ENCODE measurements around the gene FHAD1.

FHAD1 gene

DNA sequence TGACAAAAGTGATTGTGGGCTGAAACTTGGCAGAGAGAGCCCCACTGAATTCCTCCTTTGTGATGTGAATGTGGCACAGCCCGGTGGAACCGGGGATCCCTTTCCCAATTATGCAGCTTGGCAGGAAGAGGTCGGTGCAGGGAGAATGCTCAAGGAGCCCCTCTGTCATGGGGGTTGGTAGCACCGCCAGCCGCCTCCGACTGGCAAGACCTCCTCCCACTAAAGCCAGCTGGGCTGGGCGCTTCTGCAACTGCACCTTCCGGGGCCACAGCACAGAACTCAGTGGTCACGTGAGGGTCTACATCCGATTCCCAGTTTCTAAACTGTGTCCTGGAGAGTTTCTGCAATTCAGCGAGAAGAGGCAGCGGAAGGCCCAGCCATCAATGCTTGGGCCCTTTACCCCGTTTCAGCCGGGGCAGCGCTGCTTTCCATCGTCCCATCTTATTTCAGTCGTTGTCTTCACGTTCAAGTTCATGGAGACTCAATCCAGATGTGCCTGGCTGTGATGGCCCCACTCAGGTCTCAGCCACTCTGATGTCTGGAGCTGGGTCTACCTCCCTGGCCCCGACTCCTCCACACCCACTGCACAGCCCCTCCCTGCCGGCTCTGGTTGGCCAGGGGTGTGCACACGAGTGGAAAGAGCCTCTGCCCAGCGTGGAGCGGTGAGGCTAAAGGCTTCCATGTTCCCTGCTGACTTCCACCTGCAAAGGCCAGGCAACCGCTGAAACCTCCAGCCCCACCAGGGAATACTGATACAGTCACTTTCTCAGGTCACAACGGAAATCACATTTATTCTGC, 39.8 kb upstream of the FHAD1 start:
- no peak overlapping the region for H3K4me3 ChIP-seq (ENCODE audit: severe bottlenecking)
- H3K9me3 ChIP-seq (ENCODE audit: severe bottlenecking): no peaks in the 10 kb centered on the region
- no peaks in the 10 kb centered on the region for H3K27me3 ChIP-seq (ENCODE audit: insufficient read depth, poor library complexity, severe bottlenecking)
- DNase-seq (ENCODE audit: low spot score) (no peak), ATAC-seq (ENCODE audit: low read depth) (no peak)
- TF ChIP-seq, protein P1, sequence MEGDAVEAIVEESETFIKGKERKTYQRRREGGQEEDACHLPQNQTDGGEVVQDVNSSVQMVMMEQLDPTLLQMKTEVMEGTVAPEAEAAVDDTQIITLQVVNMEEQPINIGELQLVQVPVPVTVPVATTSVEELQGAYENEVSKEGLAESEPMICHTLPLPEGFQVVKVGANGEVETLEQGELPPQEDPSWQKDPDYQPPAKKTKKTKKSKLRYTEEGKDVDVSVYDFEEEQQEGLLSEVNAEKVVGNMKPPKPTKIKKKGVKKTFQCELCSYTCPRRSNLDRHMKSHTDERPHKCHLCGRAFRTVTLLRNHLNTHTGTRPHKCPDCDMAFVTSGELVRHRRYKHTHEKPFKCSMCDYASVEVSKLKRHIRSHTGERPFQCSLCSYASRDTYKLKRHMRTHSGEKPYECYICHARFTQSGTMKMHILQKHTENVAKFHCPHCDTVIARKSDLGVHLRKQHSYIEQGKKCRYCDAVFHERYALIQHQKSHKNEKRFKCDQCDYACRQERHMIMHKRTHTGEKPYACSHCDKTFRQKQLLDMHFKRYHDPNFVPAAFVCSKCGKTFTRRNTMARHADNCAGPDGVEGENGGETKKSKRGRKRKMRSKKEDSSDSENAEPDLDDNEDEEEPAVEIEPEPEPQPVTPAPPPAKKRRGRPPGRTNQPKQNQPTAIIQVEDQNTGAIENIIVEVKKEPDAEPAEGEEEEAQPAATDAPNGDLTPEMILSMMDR (IDR thresholded peaks at IDR 0.05; ENCODE audit: poor library complexity, severe bottlenecking): no peak
- peaks cover 13% of the 10 kb centered on the region for H3K36me3 ChIP-seq (ENCODE audit: low read depth)
- no peaks in the 10 kb centered on the region for H3K4me1 ChIP-seq (ENCODE audit: insufficient read depth, poor library complexity, severe bottlenecking)
- H3K27ac ChIP-seq (ENCODE audit: poor library complexity, severe bottlenecking): no peak overlapping the region

DNA sequence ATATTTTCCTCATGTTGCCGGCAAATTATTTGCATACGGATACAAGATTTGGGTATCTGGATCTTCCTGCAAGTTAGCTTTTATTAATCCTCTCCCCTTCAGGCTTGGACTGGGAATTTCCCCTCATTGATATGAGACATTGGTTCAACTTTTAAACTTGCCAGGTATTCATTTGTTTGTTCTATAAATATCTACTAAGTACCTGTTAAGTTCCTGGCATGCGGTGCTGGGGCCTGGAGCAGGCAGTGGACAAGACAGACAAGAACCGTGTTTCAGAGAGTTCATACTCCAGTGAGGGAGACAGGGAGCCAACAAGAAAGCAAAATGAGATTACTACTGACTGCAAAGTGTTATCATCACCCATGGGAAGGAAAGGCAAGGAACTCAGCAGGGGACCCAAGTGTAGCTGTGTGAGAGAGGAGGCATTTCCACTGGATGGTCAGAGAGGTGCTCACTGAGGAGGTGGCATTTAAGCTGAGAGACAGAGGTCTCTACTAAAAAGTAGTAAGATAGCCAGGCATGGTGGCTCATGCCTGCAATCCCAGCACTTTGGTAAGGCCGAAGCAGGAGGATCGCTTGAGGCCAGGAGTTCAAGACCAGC, 39.1 kb upstream of the FHAD1 start:
- Histone ChIP-seq H3K27me3 (ENCODE audit: insufficient read depth, poor library complexity, severe bottlenecking) (no peaks in the 10 kb centered on the region), H3K9me3 (ENCODE audit: severe bottlenecking) (no peaks in the 10 kb centered on the region), H3K4me1 (ENCODE audit: insufficient read depth, poor library complexity, severe bottlenecking) (no peaks in the 10 kb centered on the region), H3K36me3 (ENCODE audit: low read depth) (peaks cover 13% of the 10 kb centered on the region), H3K27ac (ENCODE audit: poor library complexity, severe bottlenecking) (no peak overlapping the region), H3K4me3 (ENCODE audit: severe bottlenecking) (no peak overlapping the region)
- ATAC-seq (ENCODE audit: low read depth): no peak
- TF ChIP-seq, protein P1 (IDR thresholded peaks at IDR 0.05; ENCODE audit: poor library complexity, severe bottlenecking): no peak
- DNase-seq (ENCODE audit: low spot score): no peak

DNA sequence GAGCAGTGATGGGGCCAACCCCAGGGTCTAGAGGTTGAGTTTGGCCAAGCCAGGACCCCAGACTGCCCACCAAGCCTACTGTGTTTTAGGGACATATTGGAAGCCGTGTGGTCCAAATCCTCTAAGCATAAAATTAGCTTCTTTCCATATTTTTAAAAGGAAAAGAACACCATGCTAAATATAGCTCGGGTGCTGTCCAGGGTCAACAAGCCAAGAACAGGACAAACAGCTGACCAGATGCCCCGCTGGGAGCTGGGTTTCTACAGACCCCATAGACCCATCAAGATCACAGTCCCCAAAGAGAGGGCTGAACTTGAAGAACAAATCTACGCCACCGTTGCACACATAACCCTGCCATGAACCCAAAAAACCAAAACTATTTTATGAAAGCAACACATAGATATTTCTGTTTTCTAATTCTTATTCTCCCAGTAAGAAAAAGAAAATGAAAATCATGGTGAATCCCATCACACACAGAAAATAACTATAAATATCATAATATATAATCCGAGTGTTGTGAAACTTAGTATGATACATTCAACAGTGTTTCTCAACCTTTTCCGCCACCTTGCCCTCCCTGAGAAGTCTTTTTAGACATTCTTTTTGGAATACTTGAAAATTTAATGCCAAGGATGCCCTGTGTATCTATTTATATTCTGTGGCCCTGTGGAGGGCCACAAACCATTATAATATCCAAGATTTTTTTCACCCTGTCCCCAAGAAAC, 36.2 kb upstream of the FHAD1 start:
- Histone ChIP-seq H3K27ac (ENCODE audit: poor library complexity, severe bottlenecking) (no peak overlapping the region), H3K36me3 (ENCODE audit: low read depth) (peaks cover 23% of the 10 kb centered on the region), H3K4me3 (ENCODE audit: severe bottlenecking) (no peak overlapping the region), H3K27me3 (ENCODE audit: insufficient read depth, poor library complexity, severe bottlenecking) (no peaks in the 10 kb centered on the region), H3K9me3 (ENCODE audit: severe bottlenecking) (no peaks in the 10 kb centered on the region), H3K4me1 (ENCODE audit: insufficient read depth, poor library complexity, severe bottlenecking) (no peaks in the 10 kb centered on the region)
- TF ChIP-seq, protein P1 (IDR thresholded peaks at IDR 0.05; ENCODE audit: poor library complexity, severe bottlenecking): no peak
- ATAC-seq (ENCODE audit: low read depth) (no peak), DNase-seq (ENCODE audit: low spot score) (no peak)

DNA sequence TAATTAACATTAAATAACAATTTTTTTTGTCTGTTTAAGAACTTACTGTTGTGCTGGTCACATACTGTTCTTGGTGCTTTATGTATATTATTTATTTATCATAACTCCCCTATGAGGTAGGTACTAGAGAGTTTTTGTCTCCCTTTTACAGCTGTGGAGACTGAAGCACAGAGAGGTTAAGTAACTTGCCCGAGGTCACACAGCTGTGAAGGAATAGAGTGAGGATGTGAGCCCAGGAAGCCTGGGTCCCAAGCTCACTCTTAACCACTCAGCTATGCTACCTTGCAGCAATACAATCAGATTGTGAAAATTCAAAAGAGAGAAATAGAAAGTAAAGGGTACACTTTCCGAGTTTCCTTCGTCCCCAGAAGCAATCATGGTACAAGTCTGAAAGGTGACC, 35.6 kb upstream of the FHAD1 start:
- ATAC-seq (ENCODE audit: low read depth) (no peak), DNase-seq (ENCODE audit: low spot score) (no peak)
- TF ChIP-seq, protein P1 (IDR thresholded peaks at IDR 0.05; ENCODE audit: poor library complexity, severe bottlenecking): no peak
- Histone ChIP-seq H3K27me3 (ENCODE audit: insufficient read depth, poor library complexity, severe bottlenecking) (no peaks in the 10 kb centered on the region), H3K27ac (ENCODE audit: poor library complexity, severe bottlenecking) (no peak overlapping the region), H3K4me3 (ENCODE audit: severe bottlenecking) (no peak overlapping the region), H3K36me3 (ENCODE audit: low read depth) (peaks cover 23% of the 10 kb centered on the region), H3K9me3 (ENCODE audit: severe bottlenecking) (no peaks in the 10 kb centered on the region), H3K4me1 (ENCODE audit: insufficient read depth, poor library complexity, severe bottlenecking) (no peaks in the 10 kb centered on the region)
